LNCaP clone FGC (cell line): ENCODE results near the gene UBE2E1.
A peak's percentile ranks its signal among the peaks of the same experiment; 100 is the strongest.

Experiments used
- DNase-seq: peaks from one replicate; pipeline ENCODE4 v3.0.0-alpha.2; 2011; ENCODE audit warnings: low read depth
- H3K4me3 ChIP-seq: 2 replicates; pipeline ENCODE4 v1.5.1; 2011; ENCODE audit warnings: mild to moderate bottlenecking, low read depth, low read length, control low read depth
- CTCF ChIP-seq: IDR thresholded peaks from 2 replicates; pipeline ENCODE4 v1.5.1; 2012; ENCODE audit warnings: mild to moderate bottlenecking; ENCODE audit not compliant: control insufficient read depth, insufficient read depth; ENCODE audit errors: extremely low read depth

UBE2E1 gene

GRCh38 chr3:23809840-23810342 is 4.1 kb downstream of the UBE2E1 start:
- peak overlapping the region; percentile 63 for H3K4me3 ChIP-seq
- DNase-seq: peak; percentile 65
- TF ChIP-seq CTCF: no peak

GRCh38 chr3:23810343-23811184 is 4.8 kb downstream of the UBE2E1 start:
- no peak for DNase-seq
- peak overlapping the region; percentile 63 for H3K4me3 ChIP-seq
- TF ChIP-seq CTCF: peak; percentile 20; the same call in 1 of the 2 replicates

GRCh38 chr3:23811185-23811527 is 5.4 kb downstream of the UBE2E1 start:
- no peak for TF ChIP-seq CTCF
- DNase-seq: no peak

GRCh38 chr3:23811919-23812318 is 6.2 kb downstream of the UBE2E1 start:
- TF ChIP-seq CTCF: no peak
- H3K4me3 ChIP-seq: peak overlapping the region; percentile 63
- no peak for DNase-seq

More at GRCh38 chr3:23811185-23811527, 5.4 kb downstream of the UBE2E1 start:
- H3K4me3 ChIP-seq: peak overlapping the region; percentile 63

GRCh38 chr3:23815879-23816278 is 10.1 kb downstream of the UBE2E1 start:
- H3K4me3 ChIP-seq: no peak overlapping the region
- TF ChIP-seq CTCF: no peak
- peak; percentile 49 for DNase-seq

- no peak for DNase-seq
- H3K4me3 ChIP-seq: no peak overlapping the region
- no peak for TF ChIP-seq CTCF
Measured at GRCh38 chr3:23816721-23817120, 11.0 kb downstream of the UBE2E1 start.
